Endothelial cell (in vitro differentiated cells): Measurements from ENCODE around the gene DNAH5. TPM values are rescaled to one million over a fixed set of nuclear protein-coding genes. Genes with fewer than 3 reads are reported as not detected.

Experiments
- DNase-seq: peaks from one replicate; pipeline ENCODE4 v3.0.0; 2021; ENCODE audit warnings: low spot score
- H3K27ac Mint-ChIP-seq: one replicate; pipeline ENCODE4 v1.8.0; 2021; ENCODE audit warnings: mixed read lengths, inconsistent platforms; ENCODE audit not compliant: unreplicated experiment
- H3K27me3 Mint-ChIP-seq: one replicate; pipeline ENCODE4 v1.8.0; 2021; ENCODE audit warnings: mild to moderate bottlenecking, moderate library complexity, mixed read lengths, inconsistent platforms; ENCODE audit not compliant: unreplicated experiment
- H3K36me3 Mint-ChIP-seq: one replicate; pipeline ENCODE4 v1.8.0; 2021; ENCODE audit warnings: mild to moderate bottlenecking, low read depth, mixed read lengths, inconsistent platforms; ENCODE audit not compliant: unreplicated experiment
- H3K4me1 Mint-ChIP-seq: one replicate; pipeline ENCODE4 v1.8.0; 2021; ENCODE audit warnings: mild to moderate bottlenecking, mixed read lengths, inconsistent platforms; ENCODE audit not compliant: unreplicated experiment
- H3K4me3 Mint-ChIP-seq: one replicate; pipeline ENCODE4 v1.8.0; 2021; ENCODE audit warnings: mild to moderate bottlenecking, mixed read lengths, inconsistent platforms; ENCODE audit not compliant: unreplicated experiment
- H3K9me3 Mint-ChIP-seq: one replicate; pipeline ENCODE4 v1.8.0; 2021; ENCODE audit warnings: mixed read lengths, inconsistent platforms; ENCODE audit not compliant: unreplicated experiment
- CTCF ChIP-seq: fragments of 200-600 bp; sonication (generic); IDR thresholded peaks from one replicate; pipeline ENCODE4 v1.5.0; 2021; ENCODE audit warnings: antibody characterized with exemption; ENCODE audit not compliant: unreplicated experiment
- total RNA-seq: library from RNA; stranded (reverse); fragmentation: NEBNext Ultra II Directional; extraction: Animal tissue kit (Norgen Biotek cat#: 25700); gene quantifications from one replicate; pipeline ENCODE4 v1.2.1, GENCODE V29; 2021; ENCODE audit not compliant: unreplicated experiment

Gene DNAH5
- total RNA-seq, 1 donor from 2014 or later: 0.80 TPM

- no peak for TF ChIP-seq CTCF
- H3K36me3 Mint-ChIP-seq: no peaks in the 10 kb centered on the region
- H3K27ac Mint-ChIP-seq: no peak overlapping the region
- no peaks in the 10 kb centered on the region for H3K9me3 Mint-ChIP-seq
- no peak for DNase-seq
- H3K4me1 Mint-ChIP-seq: peaks cover 6% of the 10 kb centered on the region
- no peaks in the 10 kb centered on the region for H3K27me3 Mint-ChIP-seq
- H3K4me3 Mint-ChIP-seq: no peak overlapping the region
These were observed 34.3 kb downstream of the DNAH5 start for GRCh38 chr5:13910201-13910600.

- Mint-ChIP-seq H3K4me3 (no peak overlapping the region), H3K27me3 (no peaks in the 10 kb centered on the region), H3K27ac (no peak overlapping the region), H3K4me1 (no peaks in the 10 kb centered on the region), H3K9me3 (no peaks in the 10 kb centered on the region), H3K36me3 (no peaks in the 10 kb centered on the region)
- no peak for DNase-seq
- TF ChIP-seq CTCF: no peak
These were observed 35.2 kb downstream of the DNAH5 start for GRCh38 chr5:13909271-13909670.

- no peak for DNase-seq
- Mint-ChIP-seq H3K9me3 (no peaks in the 10 kb centered on the region), H3K4me3 (no peak overlapping the region), H3K4me1 (no peaks in the 10 kb centered on the region), H3K36me3 (no peaks in the 10 kb centered on the region), H3K27ac (no peak overlapping the region), H3K27me3 (peaks cover 7% of the 10 kb centered on the region)
- TF ChIP-seq CTCF: no peak
These were observed 45.9 kb downstream of the DNAH5 start for GRCh38 chr5:13898569-13898968.

- no peaks in the 10 kb centered on the region for H3K36me3 Mint-ChIP-seq
These were observed 66.1 kb downstream of the DNAH5 start for GRCh38 chr5:13878357-13878756.

GRCh38 chr5:13866792-13867191 lies 77.7 kb downstream of the DNAH5 start:
- TF ChIP-seq CTCF: no peak
- Mint-ChIP-seq H3K27me3 (no peaks in the 10 kb centered on the region), H3K36me3 (no peaks in the 10 kb centered on the region)

More at GRCh38 chr5:13878357-13878756, 66.1 kb downstream of the DNAH5 start:
- no peak for TF ChIP-seq CTCF
- Mint-ChIP-seq H3K4me1 (no peaks in the 10 kb centered on the region), H3K27ac (no peak overlapping the region), H3K4me3 (no peak overlapping the region), H3K9me3 (no peaks in the 10 kb centered on the region), H3K27me3 (no peaks in the 10 kb centered on the region)
- DNase-seq: no peak

More at GRCh38 chr5:13866792-13867191, 77.7 kb downstream of the DNAH5 start:
- Mint-ChIP-seq H3K4me1 (no peaks in the 10 kb centered on the region), H3K4me3 (no peak overlapping the region), H3K27ac (no peak overlapping the region), H3K9me3 (no peaks in the 10 kb centered on the region)
- peak; percentile 71 for DNase-seq
